HS-5 (cell line): ENCODE results near the gene HNRNPH2.

Experiments
- DNase-seq: peaks from one replicate; pipeline ENCODE4 v3.0.0-alpha.2; 2012; ENCODE audit warnings: low read depth

The HNRNPH2 gene

GRCh38 chrX:101407748-101408531 is at the start of gene HNRNPH2, which contains the start of gene GLA:
Gene HNRNPH2, plus strand, starts transcription at chrX:101408222. Its CDS starts 3,767 bp downstream, at chrX:101411989.
Gene GLA, minus strand, starts transcription at chrX:101407925. Its CDS starts 22 bp downstream, at chrX:101407903.
- DNase-seq = peak; percentile 92

GRCh38 chrX:101359966-101360365 is 48.1 kb upstream of the HNRNPH2 start:
- no peak for DNase-seq

GRCh38 chrX:101360390-101360789 is 47.6 kb upstream of the HNRNPH2 start:
- DNase-seq = no peak

- DNase-seq = no peak
Observed at GRCh38 chrX:101362116-101362515, 45.9 kb upstream of the HNRNPH2 start.

- no peak for DNase-seq
Observed at GRCh38 chrX:101362757-101363156, 45.3 kb upstream of the HNRNPH2 start.

- DNase-seq = no peak
Observed at GRCh38 chrX:101365301-101365795, 42.7 kb upstream of the HNRNPH2 start.

GRCh38 chrX:101368800-101369199 is 39.2 kb upstream of the HNRNPH2 start:
- DNase-seq = no peak

- no peak for DNase-seq
Observed at GRCh38 chrX:101369687-101370086, 38.3 kb upstream of the HNRNPH2 start.

- DNase-seq = no peak
Observed at GRCh38 chrX:101370888-101371504, 37.0 kb upstream of the HNRNPH2 start.

- DNase-seq = no peak
Observed at GRCh38 chrX:101377547-101377946, 30.5 kb upstream of the HNRNPH2 start.

- DNase-seq = no peak
Observed at GRCh38 chrX:101383679-101384205, 24.3 kb upstream of the HNRNPH2 start.

- no peak for DNase-seq
Observed at GRCh38 chrX:101385026-101385684, 22.9 kb upstream of the HNRNPH2 start.

- DNase-seq = no peak
Observed at GRCh38 chrX:101385795-101386541, 22.1 kb upstream of the HNRNPH2 start, which contains the start of gene BTK. Gene BTK, minus strand, starts transcription at chrX:101386191. Its CDS starts 10,907 bp downstream, at chrX:101375284.

- DNase-seq = no peak
Observed at GRCh38 chrX:101386542-101386885, 21.5 kb upstream of the HNRNPH2 start.

- DNase-seq = no peak
Observed at GRCh38 chrX:101388604-101389003, 19.4 kb upstream of the HNRNPH2 start.

GRCh38 chrX:101390664-101391525 is 17.1 kb upstream of the HNRNPH2 start, which contains the start of gene RPL36A:
Gene RPL36A, plus strand, starts transcription at chrX:101391011. Its CDS starts 33 bp downstream, at chrX:101391044.
- peak; percentile 60 for DNase-seq

- no peak for DNase-seq
Observed at GRCh38 chrX:101391831-101392230, 16.2 kb upstream of the HNRNPH2 start.

GRCh38 chrX:101393530-101394305 is 14.3 kb upstream of the HNRNPH2 start:
- DNase-seq = no peak

GRCh38 chrX:101394372-101394771 is 13.7 kb upstream of the HNRNPH2 start:
- DNase-seq = no peak

- DNase-seq = no peak
Observed at GRCh38 chrX:101395789-101396188, 12.2 kb upstream of the HNRNPH2 start.
